Astrocyte of the spinal cord (primary cell): ENCODE data around the gene RWDD2A.

Experiments used
- DNase-seq: peaks from one replicate; pipeline ENCODE4 v3.0.0; 2011; ENCODE audit warnings: low read depth, low spot score
- H3K4me3 ChIP-seq: 2 replicates; pipeline ENCODE4 v1.5.1; 2011; ENCODE audit warnings: low read depth, mild to moderate bottlenecking, low read length, moderate library complexity
- CTCF ChIP-seq: IDR thresholded peaks from 2 replicates; pipeline ENCODE4 v1.5.1; 2012; ENCODE audit warnings: low read depth, mild to moderate bottlenecking, low read length, inconsistent platforms
- in situ Hi-C: cut with HindIII; loops from 2 replicates; pipeline ENCODE4 v1.10.0; 2017; ENCODE audit warnings: low sequenced_read_pairs

RWDD2A gene

DNA sequence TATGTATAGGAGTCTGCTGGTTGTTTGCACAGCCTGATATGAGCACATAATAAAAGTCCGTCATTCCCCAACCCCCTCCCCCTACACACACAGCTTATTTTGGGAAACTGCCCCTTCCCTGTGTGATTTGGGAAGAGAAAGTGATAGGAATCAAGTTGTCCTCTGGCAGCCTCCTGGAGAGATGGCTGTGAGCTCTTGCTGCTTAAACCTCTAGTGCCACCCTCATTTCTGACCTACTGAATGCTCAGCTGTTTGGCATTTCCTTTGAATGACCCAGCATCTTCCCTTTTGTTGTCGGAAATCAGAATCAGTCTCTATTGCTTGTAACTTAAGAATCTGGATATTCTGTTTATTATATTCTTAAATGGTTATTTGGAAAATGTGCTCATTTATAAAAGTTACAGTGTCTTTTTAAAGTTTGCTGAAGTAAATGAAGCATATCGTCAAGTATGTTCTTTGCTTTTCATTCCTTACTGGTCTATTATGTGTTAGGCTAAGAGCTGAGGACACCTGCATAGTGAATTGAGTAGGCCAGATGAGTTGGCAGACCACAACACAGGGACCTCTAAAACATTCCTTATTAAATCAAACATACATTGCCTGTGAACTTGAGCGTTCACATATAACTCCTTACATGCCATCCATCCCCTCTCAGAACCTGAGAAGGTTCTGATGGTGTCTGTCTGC lies 5.5 kb downstream of the RWDD2A start:
- in situ Hi-C loops, result no loop called here

GRCh38 chr6:83199173-83199862 lies 6.2 kb downstream of the RWDD2A start:
- TF ChIP-seq CTCF, result no peak
- in situ Hi-C loops, result no loop called here
- DNase-seq, result no peak
- H3K4me3 ChIP-seq, result no peak overlapping the region

More for the DNA sequence above, 5.5 kb downstream of the RWDD2A start:
- no peak for TF ChIP-seq CTCF
- peak; percentile 55 for DNase-seq
- no peak overlapping the region for H3K4me3 ChIP-seq

DNA sequence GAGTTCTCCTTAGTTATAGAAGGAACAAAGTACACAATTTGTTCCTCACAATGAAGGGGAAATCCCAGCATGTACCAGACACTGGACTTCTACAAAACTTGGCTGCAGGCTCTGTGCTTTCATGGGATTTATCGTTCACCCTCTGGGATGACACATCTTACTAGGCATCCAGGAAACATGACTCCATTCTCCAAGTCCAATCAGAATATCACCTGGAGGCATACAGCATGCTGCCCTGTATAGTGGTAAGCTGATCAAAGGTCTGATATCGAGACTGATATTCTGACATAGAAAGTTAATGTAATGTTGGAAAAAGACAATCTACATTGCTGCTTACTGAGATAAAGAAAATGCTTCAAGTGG lies 6.7 kb downstream of the RWDD2A start:
- peak; percentile 78 for DNase-seq
- TF ChIP-seq CTCF, result no peak
- H3K4me3 ChIP-seq, result no peak overlapping the region
- in situ Hi-C loops, result no loop called here

DNA sequence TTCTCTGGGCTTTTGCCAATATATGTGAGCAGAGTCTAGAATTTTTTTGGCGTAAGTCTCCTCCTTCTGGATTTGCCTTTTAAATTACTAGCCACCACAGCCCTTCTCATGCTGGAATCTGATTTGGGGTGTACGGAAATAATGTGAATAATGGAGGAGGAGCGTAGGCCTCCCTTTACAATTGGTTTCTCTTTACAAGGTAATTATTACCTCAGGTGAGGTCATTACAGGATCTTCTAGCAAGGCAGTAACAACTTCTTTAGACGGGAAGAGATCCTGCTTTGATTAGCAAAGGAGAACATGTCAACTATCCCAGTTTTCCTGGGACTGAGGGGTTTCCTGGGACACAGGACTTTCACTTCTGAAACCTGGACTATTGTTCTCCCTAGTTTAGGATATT lies 8.9 kb downstream of the RWDD2A start:
- TF ChIP-seq CTCF, result no peak
- no peak overlapping the region for H3K4me3 ChIP-seq
- in situ Hi-C loops, result no loop called here
- DNase-seq, result no peak

DNA sequence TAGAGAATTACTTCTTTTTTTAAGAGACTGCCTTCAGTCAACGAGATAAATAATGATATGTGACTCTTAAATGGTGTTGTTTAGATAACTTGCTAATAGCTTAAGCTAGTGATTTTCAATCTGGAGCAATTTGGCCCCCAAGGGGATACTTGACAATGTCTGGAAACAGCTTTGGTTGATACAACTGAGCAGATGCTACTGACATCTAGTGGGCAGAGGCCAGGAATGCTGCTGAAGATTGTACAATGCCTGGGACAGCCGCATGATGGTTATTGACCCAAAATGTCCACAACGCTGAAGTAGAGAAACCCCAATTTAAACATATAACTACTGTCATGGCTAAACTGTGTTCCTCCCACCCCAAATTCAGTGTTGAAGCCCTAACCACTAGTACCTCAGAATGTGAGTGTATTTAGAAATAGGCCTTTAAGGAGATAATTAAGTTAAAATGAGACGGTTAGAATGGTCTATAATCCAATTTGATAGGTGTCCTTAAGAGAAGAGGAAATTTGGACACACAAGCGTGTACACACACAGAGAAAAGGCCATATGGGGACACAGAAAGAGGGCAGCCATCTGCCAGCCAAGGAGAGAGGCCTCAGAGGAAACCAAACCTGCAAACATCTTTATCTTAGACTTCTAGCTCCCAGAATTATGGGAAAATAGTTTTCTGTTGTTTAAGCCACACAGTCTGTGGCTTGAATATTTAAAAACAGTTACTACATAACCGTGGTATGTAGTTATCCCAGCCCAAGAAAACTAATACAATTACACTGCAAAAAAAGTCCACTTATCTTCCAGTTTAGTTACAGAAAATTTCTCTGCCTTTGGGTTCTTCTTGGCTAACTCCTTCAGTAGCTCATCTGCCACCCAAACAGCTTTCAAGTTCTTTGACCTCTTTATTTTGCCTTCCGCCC lies 22.2 kb downstream of the RWDD2A start:
- no peak overlapping the region for H3K4me3 ChIP-seq
- peak; percentile 90 for TF ChIP-seq CTCF
- peak; percentile 74 for DNase-seq
- in situ Hi-C loops, result no loop called here

DNA sequence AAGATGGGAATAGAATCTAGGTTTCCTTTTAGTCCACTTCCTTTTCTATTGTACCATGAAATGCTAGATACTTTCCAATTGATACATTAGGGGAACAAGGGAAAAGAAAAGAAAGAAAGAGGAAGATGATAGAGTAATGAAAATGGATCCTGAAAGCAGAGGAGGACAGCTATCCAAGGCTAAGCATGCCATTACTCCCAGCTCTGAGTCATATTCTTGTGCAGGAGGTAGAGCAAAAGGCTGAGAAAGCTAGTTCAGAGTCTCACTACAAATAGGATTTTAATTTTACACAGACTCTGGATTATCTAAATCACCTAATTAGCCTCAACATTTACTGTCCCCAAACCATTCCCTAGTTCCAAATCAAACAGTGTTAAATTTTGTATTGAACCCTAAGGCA lies 23.6 kb downstream of the RWDD2A start:
- no peak for DNase-seq
- no peak for TF ChIP-seq CTCF
- in situ Hi-C loops, result no loop called here
- H3K4me3 ChIP-seq, result no peak overlapping the region
